Activated CD4-positive, alpha-beta T cell treated with anti-CD3 and anti-CD28 coated beads for 1 hour (primary cell): ENCODE results near the gene OGFOD2.

Experiments
- DNase-seq: peaks from one replicate; pipeline ENCODE4 v3.0.0-alpha.2; 2020

The OGFOD2 gene

DNA sequence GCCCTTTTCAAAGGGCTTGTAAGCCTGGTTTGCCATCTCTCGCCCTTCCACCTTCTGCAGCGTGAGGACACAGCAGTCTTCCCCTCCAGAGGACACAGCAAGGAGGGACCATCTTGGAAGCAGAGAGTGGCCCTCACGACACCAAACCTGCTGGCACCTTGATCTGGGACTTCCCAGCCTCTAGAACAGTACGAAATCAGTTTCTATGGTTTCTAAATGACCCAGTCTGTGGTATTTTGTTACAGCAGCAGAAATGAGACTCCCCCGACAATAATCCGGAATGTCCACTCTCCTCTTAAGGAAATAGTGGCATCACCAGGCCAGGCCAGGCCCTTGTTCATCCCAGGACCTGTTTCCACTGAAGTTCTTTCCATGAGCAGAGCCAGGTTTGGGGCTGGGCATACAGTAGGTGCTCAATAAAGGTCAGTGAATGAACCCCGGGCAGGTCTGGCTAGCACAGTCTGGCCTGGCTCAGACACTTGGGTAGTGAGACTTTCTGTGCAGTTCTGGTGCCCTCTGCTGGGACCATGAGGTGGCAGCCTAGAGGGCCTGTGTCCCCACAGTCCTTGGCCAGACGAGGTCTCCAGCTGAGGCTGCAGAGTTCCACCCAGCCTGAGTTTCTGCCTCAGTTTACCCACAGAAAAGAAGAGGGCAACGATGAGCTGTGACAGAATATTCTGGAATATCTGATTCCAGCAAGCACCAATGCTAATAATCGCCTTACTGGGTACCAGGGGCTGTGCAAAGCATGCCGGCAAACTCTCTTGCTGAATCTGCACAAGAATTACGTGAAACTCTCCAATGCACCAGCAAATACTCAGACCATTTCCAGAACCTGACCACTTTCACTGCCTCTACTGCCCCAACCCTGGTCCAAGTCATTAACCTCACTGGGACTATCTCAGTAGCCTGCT is 22.8 kb upstream of the OGFOD2 start:
- DNase-seq = peak; percentile 61

DNA sequence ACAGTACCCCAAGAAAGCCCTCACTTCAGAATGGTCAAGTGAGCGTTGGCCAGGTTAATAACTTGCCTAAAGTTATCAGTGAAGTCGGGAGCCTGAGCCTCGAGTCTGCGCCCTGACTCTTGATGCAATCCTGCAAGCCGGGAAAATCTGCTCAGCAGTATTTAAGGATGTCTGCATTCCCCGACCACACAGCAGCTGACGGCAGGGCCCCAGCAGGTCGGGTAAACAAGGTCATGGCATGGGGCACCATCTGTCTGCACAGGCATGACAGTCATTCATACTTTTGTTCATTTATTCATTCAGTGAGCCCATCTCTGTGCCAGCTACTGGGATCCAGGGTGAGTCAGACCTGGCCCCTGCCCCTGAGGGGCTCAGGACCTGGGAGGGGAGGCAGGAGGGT is 19.9 kb upstream of the OGFOD2 start:
- DNase-seq = no peak

DNA sequence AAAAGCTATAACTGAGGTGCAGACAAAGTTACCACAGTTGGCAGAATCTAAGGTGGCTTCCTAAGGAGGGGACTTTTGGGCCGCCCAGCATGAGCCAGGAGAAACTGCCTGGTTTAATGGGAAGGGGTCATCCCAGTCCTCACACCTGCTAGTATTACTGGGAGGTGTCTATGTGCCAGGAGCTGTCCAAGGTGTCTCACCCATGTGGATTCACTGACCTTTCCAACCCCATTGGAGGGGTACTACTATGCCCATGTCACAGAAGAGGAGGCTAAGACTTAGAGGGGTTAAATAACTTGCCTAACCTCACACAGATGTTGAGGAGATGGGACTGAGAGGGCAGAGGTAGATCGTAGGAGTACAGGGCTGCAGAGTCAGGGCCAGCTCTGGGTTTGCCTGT is 19.0 kb upstream of the OGFOD2 start:
- no peak for DNase-seq

DNA sequence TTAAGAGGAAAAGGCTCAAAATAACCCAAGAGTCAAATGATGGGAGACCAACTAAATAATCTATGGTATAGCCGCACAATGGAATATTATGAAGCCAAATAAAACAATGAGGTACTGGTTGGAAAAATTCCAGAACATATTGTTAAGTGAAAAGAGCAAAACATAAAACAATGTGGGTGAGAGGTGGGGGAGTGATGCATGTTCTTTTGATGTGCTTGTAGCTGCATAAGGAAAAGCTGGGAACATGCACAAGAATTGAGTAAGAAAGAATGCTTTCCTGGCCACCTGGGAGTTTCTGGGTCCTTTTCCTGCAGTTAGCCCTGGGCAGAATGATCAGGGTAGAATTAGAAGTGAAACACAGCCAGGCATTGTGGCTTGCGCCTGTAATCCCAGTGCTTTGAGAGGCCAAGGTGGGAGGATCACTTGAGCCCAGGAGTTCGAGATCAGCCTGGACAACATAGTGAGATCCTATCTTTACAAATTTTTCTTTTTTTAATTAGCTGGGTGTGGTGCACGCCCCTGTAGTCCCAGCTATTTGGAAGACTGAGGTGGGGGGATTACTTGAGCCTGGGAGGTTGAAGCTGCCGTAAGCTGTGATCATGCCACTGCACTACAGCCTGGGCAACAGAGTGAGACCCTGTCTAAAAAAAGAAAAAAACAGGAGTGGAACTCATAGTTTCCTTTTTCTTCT is 16.7 kb upstream of the OGFOD2 start:
- no peak for DNase-seq

DNA sequence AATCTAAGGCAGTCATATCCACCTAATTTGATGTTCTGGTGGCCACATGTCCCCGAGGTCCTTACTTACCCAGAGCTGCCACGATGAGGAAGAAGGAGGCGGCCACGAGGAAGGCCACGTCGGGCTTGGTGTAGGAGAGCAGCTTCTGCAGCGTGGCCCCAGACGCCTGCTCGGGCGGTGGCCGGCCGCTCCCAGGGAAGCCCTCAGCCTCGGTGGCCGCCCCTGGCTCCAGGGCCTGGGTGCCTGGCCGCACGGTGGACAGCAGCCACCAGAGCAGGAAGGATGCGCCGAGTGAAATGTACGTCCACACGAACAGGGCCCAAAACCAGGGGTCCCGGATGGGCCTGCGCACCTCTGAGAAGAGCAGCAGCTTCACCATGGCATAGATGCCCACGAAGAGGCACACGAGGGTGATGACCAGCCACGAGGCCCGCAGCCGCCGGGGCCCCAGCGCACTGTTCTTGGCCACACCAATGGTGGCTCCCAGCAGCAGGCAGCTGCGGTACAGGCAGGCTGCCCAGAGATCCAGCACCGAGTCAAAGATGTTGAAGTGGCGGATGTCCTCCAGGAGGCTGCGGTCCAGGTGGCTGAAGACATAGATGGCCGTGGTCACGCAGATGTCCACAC is 15.4 kb upstream of the OGFOD2 start:
- no peak for DNase-seq

DNA sequence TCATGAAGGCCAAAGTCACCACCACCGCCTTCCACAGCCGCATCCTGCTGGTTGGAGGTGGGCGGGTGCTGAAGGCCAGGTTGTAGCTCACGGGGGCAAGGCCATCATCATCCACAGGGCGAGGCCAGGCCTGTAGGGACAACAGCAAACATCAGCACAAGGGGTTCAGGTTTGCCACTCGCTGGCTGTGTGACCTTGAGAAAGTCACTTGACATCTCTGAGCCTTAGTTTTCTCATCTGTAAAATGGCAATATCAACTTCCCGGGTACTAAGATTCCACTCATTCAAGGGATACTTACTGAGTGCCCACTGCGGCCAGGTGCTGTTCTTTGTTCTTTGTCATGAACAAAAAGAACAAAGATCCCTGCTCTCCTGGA is 14.9 kb upstream of the OGFOD2 start:
- DNase-seq = no peak

DNA sequence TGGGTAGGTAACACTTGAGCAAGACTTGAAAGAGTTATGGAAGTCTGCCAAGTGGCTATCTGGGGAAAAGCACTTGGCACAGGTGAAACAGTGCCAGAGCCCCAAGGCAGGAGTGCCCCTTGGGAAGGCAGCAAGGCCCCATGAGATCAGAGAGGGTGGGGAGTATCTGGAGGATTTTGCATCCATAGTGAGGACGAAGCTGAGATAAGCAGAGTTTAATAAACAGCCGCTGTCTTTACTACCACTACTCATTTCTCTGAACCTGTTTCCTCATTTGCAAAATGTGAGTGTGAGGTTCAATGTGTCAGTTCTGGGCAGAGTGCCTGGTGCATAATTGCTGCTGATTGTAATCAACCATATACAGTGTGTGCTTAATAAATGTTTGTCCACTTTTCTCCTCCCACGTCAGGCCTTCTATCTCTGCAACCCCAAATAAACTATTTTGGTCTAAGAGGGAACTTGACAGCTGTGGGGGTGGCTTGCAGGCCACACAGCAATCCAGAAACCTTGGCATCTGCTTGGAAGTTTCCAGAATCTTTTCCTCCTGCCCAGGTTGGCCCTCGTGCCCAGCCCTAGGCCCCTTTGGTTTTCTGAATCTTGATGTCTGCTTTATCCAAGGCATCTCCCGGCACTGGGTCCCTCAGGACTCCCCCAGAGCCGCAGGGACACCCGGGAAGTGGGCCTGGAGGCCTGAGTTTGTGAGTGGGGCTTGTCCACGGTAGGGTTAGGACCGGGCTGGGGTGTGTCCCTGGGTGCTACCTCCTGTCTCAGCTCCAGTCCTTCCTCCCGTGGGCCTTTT is 13.3 kb upstream of the OGFOD2 start:
- DNase-seq = no peak

DNA sequence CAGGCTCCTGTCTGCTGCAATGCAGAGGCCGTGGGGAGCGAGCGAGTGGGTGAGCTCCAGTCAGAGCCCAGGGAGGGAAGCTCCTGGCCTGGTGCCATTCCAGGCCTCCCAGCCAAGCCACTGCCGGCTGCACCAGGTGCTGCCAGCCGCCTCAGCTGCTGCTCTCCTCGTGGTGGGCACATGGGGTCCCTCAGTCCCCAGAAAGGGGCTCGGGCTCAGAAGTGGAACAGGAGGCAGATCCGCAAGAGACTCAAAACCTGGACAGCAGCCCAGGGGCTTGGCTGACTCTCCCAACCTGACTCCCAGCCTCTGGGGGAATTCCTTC is 11.1 kb upstream of the OGFOD2 start:
- DNase-seq = no peak

DNA sequence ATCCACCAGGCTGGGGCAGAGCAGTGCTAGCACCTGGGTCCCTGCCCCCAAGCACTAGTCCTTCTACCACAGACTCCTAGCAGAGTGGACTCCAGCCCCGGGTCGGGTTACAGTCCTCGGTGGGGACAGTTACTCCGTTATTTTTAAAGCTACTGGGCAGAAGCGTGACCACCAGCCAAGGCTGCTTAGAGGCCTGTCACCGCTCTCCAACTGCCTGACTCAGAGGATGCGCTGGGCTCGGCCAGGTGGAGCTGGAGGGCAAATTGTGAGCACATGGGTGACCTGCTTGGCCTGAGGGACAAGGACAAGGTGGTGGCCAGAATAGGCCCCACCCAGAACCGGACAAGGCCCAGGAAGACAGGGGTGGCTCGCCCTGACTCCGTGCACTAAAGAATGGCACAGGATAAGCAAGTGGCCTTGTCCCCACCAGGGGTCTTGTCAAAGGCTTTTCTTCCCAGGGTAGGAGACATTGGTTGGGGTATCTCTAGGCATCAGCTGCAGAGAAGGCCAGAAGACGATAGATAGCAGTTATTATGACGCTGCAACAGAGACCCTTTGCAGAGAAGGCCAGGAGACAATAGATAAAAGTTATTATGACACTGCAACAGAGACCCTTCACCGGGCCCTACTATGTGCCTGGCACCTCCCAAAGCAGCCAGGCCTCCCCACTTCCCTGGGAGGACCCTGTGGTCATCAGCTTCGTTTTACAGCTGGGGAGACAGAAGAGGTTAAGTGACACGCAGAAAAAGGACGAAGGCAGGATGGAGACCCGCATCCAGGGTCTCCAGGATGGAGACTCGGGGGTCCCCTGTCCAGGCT is 10.4 kb upstream of the OGFOD2 start:
- DNase-seq = no peak

DNA sequence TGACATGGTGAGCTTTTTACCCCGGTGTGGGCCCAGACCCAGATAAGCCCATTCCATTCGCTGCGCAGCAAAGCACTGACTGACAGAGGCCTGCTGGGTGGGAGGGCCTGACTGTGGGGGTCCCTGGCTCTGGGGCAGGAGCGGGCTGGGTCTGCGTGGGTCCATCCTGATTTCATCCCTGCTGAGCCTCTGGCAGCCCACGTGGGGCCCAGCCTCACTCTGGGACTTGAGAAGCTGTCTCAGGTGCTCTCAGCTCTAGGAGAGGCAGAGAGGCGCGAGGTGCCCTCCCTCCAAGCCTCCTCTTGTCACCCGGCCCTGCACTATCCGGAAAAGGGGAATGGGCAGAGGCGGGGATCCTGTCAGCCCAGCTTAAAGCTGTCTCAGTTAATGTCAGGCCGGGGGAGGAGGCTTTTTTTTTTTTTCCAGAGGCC is 9.7 kb upstream of the OGFOD2 start:
- DNase-seq = no peak

DNA sequence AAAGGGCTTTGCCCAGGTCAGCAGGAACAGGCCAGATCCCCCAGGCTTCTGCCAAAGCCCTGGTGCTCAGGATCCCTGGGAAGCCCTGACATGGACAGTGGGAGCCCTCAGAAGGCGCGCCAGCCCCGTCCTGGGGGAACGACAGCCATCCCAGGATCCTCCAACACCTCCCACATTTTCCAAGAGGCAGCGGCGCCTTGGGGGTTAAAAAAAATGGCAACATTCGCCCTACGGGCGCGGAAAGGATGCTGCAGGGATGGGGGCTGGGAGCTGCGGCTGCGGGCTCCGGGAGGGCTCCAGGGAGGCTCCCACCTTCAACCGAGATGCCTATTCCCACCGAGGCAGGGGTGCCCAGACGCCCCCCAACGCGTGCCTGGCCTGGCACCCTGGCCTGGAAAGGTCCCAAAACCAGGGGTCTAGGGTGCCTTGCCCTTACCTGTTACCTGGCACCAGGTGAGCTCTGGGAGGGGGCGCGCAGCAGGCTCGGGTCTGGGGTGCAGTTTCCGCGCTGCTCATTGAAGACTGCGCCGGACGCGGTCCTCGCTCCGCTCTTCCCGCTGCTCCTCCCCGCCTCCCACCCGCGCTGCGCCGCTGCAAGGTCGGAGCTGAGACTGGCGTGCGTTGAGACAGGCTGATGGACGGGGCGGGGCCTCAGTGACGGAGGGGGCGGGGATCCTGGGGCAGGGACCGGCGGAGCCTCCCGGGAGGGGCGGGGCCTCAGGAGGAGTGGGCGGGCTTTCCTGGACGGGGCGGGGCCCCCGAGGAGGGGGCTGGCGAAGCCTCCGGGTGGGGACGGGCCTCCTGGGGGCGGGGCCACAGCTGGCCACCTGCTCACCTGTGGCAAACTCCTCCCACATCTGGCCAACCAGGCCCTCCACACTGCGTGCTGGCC is 8.9 kb upstream of the OGFOD2 start, which contains the start of gene ABCB9:
Gene ABCB9, minus strand, starts transcription at position 613 of the 892 bp plus-strand sequence. CDS start 6,228 bp downstream, outside the sequence.
- peak; percentile 85 for DNase-seq

DNA sequence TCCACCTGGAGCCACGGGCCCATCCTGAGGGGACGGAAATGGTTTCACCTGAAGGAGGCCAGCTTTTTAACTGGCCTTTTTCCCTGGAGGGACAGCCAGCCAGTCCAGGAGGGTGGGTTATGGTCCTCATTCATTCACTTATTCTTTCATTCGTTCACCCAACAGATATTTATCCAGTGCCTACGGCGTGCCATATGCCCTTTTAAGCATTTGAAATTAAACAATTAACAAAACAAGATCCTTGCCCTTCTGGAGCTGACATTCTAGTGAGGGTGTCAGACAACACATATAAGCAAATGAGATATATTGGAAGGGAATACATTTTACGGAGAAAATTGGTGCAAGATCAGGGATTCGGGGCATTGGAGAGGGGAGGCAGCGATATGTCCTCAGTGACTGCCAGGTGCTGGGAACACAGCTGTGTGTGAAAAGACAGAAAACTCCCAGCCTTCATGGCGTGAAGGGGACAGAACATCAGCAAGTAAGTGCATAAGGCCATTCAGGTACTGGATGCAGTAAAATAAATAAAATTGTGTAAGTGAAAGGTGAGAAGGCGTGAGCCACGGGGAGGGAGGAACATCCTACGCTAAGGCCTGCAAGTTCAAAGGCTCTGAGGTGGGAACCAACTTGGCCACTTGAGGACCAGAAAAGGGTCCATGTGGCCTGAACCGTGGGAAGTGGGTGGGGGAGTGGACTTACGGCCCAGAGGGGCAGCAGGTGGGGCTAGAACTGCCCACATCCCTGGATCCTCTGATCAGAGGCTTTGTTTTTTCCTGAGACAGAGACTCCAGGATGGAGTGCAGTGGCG is 8.1 kb upstream of the OGFOD2 start:
- DNase-seq = no peak

DNA sequence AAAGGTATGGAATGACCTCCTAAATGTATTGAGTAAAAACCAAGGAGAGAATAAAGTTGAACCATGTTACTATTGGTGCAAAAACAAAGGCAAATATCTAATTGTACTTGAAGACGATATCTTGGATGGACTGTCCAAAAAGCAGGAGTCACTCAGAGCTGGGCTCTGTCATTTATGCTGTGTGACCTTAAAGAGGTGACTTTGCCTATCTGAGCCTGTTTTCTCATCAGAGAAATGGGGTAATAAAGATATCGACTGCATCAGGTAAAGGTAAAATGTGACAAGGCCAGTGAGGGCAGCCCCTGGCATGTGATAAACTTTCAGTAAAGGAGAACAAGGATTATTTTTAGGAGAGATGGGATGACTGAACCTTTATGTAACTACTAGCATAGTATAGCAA is 6.9 kb upstream of the OGFOD2 start:
- no peak for DNase-seq

DNA sequence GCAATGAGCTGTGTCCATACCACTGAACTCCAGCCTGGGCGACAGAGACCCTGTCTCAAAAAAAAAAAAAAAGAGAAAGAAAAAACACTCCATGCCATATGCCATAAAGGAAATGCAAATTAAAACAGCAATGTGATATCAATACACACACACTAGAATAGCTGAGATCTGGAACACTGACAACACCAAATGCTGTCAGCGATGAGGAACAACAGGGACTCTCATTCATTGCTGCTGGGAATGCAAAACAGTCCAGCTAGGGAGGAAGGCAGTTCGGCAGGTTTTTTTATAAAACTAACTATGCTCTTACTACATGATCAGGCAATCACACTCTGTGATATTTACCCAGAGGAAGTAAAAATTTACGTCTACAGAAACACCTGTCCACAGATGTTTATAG is 5.4 kb upstream of the OGFOD2 start:
- no peak for DNase-seq

DNA sequence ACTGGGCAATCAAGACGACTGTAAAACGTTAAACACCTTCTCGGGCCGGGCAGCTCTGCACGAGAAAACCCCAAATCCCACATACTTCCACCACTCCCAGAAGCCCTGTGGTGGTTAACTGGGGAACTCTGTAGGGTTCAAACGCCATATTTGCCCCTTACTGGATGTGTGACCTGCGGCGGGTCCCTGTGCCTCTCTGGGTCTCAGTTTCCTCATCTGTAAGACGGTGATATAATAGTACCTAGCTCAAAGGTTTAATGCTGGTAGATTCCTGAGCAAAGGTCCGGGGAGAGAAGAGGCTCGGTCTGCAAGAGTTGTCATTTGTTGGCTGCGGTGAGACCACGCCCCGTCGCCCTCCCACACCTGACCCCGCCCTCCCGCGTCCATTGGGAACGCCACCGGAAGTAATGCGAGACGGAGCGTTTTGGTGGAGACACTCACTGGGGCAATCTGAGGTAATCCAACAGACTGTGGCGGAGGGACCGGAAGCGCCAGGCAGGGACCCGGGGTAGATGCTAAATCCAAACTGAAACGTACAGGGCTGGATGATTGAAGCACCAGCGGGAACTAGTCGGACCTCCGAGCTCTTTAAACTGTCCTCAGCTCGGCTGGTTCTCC is 661 bp upstream of the OGFOD2 start:
- peak; percentile 98 for DNase-seq

DNA sequence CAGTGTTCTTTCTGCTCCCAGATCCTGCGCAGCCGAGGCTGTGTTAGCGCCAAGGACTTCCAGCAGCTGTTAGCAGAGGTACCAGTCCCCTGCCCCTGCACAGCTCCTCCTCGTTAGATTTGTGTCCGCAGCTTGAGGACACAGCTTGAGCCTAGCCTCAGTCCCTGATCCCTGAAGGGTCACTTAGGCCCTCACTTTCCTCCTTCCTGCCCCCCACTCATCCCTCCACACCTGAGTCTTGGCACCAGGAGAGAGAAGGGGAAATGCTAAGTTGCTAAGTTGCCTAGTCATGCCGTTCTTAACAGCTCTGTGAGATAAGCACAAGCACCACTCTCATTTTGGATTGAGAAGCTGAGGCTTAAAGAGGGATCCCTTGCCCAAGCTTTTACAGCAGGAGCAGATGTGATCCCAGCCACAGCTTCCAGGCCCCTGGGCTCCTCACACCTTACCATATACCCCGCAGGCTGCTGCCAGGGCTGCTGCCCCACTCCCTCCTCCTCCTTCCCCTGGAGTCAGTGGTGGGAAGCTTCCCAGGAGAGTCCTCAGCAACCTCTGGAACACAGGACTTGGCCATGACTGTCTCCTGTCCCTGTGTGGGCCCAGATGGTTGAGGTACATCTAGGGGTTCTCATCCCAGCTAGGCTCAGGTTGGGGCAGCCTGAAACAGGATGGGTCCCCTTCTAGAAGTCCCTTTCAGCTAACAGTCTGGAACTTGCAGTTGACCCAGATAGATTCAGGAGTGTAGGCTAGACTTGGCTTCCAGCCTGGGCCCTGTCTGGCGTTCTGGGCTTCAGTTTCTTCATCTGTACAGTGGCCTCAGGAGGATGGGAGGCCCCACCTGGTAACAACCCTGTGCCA is 975 bp downstream of the OGFOD2 start:
- DNase-seq = no peak

DNA sequence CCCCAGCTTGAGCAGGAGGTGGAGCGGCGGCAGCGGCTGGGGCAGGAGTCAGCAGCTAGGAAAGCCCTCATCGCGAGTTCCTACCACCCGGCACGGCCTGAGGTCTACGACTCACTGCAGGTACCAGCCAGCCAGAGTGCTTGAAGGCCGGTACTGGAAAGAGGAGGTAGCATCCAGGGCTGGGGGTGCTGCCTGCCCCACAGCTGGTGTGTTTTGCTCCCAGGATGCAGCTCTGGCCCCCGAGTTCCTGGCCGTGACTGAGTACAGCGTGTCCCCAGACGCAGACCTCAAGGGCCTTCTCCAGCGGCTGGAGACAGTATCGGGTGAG is 1.6 kb downstream of the OGFOD2 start:
- no peak for DNase-seq

DNA sequence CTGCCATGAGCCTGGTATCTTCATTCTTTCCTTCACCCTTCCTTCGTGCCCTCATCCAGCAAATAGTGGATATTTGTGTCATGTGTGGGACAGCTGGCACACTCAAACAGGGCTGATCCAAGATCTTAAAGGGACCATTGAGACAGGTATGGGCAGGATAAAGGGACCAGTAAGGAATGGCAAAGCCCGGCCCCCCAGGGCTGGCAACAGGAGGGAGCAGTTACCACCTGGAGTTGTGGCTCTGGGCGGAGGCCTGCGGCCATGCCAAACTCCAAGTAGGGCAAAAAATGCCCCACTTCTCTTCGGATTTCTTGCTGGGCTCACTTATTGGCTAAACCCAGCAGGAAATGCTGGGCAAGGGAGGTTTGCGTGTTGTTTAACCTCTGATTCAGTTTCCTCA is 2.1 kb downstream of the OGFOD2 start:
- DNase-seq = no peak
